ENCODE results near the gene HCFC1.

DNA sequence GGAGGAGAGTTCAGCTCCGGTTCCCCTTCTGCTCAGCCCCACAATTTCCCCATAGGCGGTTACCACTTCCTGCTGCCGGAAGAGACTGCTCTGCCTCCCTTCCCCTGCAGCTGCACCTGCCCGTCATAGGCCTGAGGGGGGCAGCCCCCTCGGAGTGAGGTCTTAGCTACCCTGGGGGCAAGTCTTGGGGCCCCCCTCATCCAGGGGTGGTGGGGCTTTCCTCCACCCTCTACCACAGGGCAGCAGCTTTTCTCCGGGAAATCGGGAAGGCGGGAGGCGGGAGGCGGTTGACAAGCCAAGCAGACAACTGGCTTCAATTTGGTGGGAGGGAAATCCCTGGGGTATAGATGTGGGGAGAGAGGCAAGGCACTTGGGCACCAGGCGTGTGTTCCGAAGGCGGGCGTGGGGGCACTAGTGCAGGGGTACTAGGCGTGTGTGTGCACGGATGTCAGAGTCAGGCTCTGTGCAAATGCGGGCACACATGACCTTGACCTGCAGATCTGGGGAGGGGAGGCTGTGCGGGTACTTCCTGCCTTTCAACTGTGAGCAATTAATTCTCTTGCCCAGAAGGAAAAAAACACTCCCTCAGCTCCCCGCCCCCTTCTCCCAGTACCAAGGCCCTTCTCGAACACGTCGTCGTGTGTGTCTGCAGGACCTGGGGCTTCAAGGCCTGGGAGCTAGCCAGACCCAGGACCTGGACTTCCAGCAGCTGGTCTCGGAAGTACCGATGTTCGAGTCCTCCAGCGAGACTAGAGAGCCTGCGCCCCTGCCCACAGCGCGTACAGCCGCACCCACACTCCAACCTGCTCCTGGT, 44.6 kb downstream of the HCFC1 start:
- TF ChIP-seq EZH2 (IDR thresholded peaks at IDR 0.05; ENCODE audit: borderline replicate concordance, low read depth, low read length, severe bottlenecking) = no peak
- TF ChIP-seq, protein P1, sequence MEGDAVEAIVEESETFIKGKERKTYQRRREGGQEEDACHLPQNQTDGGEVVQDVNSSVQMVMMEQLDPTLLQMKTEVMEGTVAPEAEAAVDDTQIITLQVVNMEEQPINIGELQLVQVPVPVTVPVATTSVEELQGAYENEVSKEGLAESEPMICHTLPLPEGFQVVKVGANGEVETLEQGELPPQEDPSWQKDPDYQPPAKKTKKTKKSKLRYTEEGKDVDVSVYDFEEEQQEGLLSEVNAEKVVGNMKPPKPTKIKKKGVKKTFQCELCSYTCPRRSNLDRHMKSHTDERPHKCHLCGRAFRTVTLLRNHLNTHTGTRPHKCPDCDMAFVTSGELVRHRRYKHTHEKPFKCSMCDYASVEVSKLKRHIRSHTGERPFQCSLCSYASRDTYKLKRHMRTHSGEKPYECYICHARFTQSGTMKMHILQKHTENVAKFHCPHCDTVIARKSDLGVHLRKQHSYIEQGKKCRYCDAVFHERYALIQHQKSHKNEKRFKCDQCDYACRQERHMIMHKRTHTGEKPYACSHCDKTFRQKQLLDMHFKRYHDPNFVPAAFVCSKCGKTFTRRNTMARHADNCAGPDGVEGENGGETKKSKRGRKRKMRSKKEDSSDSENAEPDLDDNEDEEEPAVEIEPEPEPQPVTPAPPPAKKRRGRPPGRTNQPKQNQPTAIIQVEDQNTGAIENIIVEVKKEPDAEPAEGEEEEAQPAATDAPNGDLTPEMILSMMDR (IDR thresholded peaks at IDR 0.05; ENCODE audit: borderline replicate concordance, extremely low read depth, low read length, poor library complexity, severe bottlenecking) = no peak
